ENCODE results near the gene NT5C2. TPM values are rescaled to one million over a fixed set of nuclear protein-coding genes. Genes with fewer than 3 reads are reported as not detected.

NT5C2 gene
- total RNA-seq, 2 experiments from 2014 or later: 46.6 to 50.1 TPM

- no peaks in the 10 kb centered on the region for H3K4me1 Mint-ChIP-seq (ENCODE audit: low read depth)
- H3K27ac Mint-ChIP-seq: no peak overlapping the region
- POLR2A ChIA-PET: no interaction called here
- no peaks in the 10 kb centered on the region for H3K36me3 Mint-ChIP-seq
- CTCF ChIA-PET: interaction anchor here (4.1 kb wide), 1 partner anchor 124 kb away, joined by 11 read pairs; the partner anchor contains the start of gene CNNM2
- H3K9me3 Mint-ChIP-seq: no peaks in the 10 kb centered on the region
- intact Hi-C loops (cut with micrococcal nuclease): no loop called here
- no peaks in the 10 kb centered on the region for H3K27me3 Mint-ChIP-seq
- H3K4me3 Mint-ChIP-seq: no peak overlapping the region
- DNase-seq: no peak
Observed at GRCh38 chr10:103042129-103042528, 150.9 kb downstream of the NT5C2 start.

- intact Hi-C loops (cut with micrococcal nuclease): no loop called here
- Mint-ChIP-seq H3K36me3 (no peaks in the 10 kb centered on the region), H3K4me1 (ENCODE audit: low read depth) (no peaks in the 10 kb centered on the region), H3K4me3 (no peak overlapping the region), H3K27me3 (no peaks in the 10 kb centered on the region), H3K9me3 (no peaks in the 10 kb centered on the region), H3K27ac (no peak overlapping the region)
- ChIA-PET POLR2A (no interaction called here), CTCF (interaction anchor here (0.7 kb wide), 1 partner anchor 27 kb away, joined by 3 read pairs; no protein-coding TSS in a partner anchor)
- DNase-seq: no peak
Observed at GRCh38 chr10:103041391-103041790, 151.7 kb downstream of the NT5C2 start.

DNA sequence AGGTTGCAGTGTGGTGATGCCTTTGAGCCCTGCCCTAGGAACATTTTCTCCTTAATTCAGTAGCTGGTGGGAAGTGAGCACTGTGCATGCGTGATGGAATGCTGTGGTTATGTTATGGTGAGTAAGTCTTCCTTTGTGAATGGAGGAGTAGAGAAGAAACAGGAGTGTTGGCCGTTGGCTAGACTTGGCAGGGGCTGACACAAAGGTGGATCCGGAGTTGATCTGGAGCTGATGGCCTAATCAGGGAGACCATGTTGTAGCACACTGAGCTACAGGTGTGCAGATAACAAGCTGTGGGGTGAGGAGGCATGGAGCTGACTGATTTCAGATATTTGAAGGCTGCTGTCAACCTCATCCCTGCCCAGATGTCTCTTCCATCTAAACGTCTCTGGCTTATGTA, 152.7 kb downstream of the NT5C2 start:
- H3K27ac Mint-ChIP-seq: no peak overlapping the region
- no peaks in the 10 kb centered on the region for H3K4me1 Mint-ChIP-seq (ENCODE audit: low read depth)
- H3K36me3 Mint-ChIP-seq: no peaks in the 10 kb centered on the region
- H3K9me3 Mint-ChIP-seq: no peaks in the 10 kb centered on the region
- DNase-seq: no peak
- ChIA-PET CTCF (interaction anchor here (0.7 to 1.0 kb wide), 2 partner anchors 26 to 139 kb away, joined by 3 to 4 read pairs; no protein-coding TSS in a partner anchor), POLR2A (no interaction called here)
- intact Hi-C loops (cut with micrococcal nuclease): no loop called here
- no peak overlapping the region for H3K4me3 Mint-ChIP-seq
- no peaks in the 10 kb centered on the region for H3K27me3 Mint-ChIP-seq

DNA sequence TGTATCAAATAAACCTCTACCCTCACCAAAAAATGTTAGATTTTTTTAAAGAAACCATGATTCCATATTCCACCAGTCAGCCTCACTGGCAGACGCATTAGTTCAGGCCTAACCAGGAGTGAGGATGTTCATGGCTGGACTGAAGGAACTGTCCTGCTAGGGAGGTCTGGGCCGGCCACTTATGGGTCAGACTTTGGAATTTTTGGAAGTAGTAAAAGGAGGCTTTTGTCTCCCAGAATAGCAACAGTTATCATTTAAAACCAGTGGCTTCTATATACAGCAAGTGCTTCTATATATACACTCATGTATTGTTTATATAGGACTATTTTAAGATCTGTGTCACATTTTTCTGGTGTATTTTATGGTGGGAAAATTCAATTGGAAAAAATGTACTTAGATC, 154.5 kb downstream of the NT5C2 start:
- ChIA-PET POLR2A (no interaction called here), CTCF (interaction anchor here (0.7 kb wide), 1 partner anchor 15 kb away, joined by 4 read pairs; no protein-coding TSS in a partner anchor)
- Mint-ChIP-seq H3K4me1 (ENCODE audit: low read depth) (no peaks in the 10 kb centered on the region), H3K36me3 (no peaks in the 10 kb centered on the region), H3K27me3 (no peaks in the 10 kb centered on the region), H3K27ac (no peak overlapping the region), H3K4me3 (no peak overlapping the region), H3K9me3 (no peaks in the 10 kb centered on the region)
- intact Hi-C loops (cut with micrococcal nuclease): no loop called here
- no peak for DNase-seq

Other genes with a start within 250 kb of the NT5C2 start
- gene RPEL1, start 52.6 kb upstream of the NT5C2 start, total RNA-seq: under 1 TPM in 1 of 2 experiments, not detected in 1; 0.10 TPM
- gene INA, start 83.9 kb upstream of the NT5C2 start, total RNA-seq: under 1 TPM; 0.14 to 0.15 TPM
- gene PCGF6, start 157.9 kb upstream of the NT5C2 start, total RNA-seq: 10 to 100 TPM; 12.4 to 13.4 TPM
- gene TAF5, start 174.7 kb upstream of the NT5C2 start, total RNA-seq: 10 to 100 TPM; 12.9 to 13.2 TPM
- 100 to 1,000 TPM; 436 to 438 TPM for gene ATP5MK, start 203.2 kb upstream of the NT5C2 start, total RNA-seq
- gene PDCD11, start 203.4 kb upstream of the NT5C2 start, total RNA-seq: 10 to 100 TPM; 56.4 to 56.7 TPM